ENCODE results near the gene LRRC43.
"Not testable (repeated sequence)": the region's sequence is repeated elsewhere in the genome, so short reads cannot be mapped to it uniquely, and the experiment has no call there.

LRRC43 gene

DNA sequence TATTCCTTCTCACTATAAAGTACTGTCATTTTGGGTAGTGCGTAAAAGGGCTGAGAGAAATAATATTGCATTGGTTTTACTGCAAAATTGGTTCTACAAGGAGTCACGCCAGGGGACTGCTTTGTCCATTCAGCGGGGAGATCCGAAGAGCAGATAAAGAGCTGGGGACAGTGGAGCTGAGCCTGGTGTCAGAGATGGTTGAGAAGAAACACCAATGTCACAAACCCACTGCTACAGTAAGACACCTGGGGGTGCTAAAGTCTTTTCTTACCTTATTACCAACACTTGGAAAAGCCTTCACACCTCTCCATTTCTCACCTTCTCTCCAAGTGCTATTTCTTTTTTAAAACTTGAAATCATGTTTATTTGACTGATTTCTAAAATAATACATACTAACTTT, 23.0 kb upstream of the LRRC43 start:
- DNase-seq: no peak

DNA sequence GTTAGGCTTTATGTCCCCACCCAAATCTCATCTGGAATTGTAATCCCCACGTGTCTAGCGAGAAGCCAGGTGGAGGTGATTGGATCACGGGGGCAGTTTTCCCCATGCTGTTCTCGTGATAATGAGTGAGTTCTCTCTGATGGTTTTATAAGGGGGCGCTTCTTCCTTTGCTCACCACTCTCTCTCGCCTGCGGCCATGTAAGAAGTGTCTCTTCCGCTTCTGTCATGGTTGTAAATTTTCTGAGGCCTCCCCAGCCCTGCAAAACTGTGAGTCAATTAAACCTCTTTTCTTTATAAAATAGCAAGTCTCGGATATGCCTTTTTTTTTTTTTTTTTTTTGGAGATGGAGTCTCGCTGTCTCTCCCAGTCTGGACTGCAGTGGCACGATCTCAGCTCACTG, 22.2 kb upstream of the LRRC43 start:
- no peak for DNase-seq

DNA sequence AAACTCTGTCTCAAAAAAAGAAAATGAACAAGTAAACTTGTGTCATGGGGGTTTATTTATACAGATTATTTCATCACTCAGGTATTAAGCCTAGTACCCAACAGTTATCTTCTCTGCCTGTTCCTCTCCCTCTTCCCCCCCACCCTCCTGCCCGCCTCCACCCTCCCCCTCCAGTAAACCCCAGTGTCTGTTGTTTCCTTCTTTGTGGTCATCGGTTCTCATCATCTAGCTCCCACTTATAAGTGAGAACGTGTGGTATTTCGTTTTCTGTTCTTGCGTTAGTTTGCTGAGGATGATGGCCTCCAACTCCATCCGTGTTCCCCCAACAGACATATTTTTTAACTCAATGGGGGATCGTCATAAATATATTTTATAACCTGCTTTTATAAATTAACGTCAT, 21.2 kb upstream of the LRRC43 start:
- no peak for DNase-seq

DNA sequence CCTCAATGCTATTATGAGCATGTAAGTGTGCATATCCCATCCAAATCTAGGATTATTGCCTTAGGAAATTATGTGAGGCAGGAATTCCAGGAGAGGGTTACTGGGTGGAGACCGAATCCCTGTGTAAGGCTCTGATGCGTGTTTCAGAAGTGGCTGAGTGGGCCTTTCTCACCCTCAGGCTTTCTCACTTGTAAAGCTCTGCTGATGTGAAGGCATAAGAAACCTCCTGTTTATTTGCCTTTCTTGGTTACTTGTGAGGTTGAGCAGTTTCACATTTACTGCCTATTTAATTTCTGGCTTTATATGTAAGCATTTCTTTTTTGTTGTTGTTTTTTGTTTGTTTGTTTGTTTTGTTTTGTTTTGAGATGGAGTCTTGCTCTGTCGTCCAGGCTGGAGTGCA, 19.9 kb upstream of the LRRC43 start:
- no peak for DNase-seq

DNA sequence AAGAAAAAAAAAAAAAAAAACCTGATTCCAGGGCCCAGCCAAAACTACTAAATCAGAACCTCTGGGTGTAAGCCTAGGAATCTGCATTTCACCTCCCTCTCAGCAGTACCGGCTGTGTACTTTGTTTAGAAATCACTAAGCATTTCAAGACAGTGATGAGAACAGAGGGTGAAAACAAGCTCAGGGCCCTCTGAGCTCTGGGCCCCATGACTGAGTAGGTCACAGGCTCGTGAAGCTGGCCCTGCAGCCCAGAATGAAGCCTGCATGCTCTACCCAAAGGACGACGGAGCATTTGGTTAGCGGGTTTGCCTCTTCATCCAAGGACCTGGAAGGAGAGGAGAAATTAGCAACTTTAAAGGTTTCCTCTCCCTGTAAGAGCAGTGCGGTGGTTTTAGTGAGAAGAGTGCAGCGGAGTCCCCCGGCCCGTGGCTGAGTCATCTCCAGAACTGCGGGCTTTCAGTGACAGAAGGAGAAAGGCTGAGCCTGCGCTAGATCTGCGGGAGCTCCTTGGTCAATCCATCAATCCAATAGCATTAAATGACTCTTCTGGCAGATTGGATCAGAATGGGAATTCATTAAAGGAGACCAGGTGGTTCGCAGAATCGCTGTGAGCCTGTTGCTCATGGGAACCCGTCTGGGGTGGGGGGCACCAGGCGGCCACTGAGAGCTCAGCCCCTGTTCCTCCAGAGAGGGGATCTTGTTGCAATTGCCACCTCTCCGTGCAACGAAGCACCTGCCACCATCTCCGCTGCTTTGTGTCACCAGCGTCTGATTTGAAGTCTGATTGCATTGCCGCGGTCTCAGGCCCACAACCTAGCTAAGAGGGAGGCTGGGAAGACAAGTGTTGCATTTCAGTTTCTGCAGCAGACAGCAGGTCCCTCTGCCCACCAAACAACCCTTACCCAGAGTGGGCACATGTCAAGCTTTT, 16.2 kb upstream of the LRRC43 start:
- no peak for DNase-seq

DNA sequence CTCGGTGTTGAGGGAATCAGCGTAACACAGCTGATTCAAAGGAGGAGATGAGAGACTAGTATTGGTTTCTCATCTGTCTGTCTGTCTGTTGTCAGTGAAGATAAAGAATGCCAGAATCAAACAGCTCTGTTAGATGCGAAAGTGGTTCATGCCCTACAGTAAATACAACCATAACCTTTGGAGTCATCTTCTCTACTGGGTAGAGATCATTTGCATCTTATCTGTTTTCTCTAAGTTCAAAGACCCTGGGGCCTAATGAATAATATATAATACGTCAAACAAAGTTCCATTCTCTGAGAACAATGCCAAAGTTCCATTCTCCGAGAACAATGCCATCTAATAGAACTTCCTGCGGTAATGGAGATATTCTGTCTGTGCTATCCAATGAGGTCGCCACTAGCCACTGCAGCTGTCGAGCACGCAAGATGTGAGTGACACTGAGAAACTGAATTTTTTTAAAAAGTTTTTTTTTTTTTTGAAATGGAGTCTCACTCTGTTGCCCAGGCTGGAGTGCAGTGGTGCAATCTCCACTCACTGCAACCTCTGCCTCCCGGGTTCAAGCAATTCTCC, 15.5 kb upstream of the LRRC43 start:
- DNase-seq: no peak

DNA sequence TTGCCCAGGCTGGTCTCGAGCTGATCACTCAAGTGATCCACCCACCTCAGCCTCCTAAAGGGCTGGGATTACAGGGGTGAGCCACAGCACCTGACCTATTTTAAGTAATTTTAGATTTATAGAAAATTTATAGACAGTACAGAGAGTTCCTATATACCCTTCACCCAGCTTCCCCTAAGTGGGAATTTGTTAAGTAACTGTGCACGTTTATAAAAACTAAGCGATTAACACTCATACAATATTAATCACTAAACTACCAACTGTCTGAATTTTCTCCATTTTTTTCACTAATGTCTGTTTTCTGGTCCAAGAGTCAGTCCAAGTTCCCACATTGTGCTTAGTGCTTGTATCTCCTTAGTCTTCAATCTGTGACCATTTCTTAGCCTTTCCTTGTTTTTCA, 14.4 kb upstream of the LRRC43 start:
- DNase-seq: no peak

DNA sequence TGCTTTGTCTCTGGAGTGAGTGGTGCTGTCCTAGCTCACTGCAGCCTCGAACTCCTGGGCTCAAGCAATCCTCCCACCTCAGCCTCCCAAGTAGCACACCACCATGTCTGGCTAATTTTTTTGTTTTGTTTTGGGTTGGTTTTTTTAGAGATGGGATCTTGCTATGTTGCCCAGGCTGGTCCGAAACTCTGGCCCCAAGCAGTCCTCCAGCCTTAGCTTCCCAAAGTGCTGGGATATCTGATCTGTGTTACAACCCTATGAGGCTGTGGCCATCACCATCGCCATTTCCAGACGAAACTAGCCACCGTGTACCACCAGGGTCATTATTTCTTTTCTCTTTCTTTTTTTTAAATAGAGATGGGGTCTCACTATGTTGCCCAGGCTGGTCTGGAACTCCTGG, 11.5 kb upstream of the LRRC43 start:
- no peak for DNase-seq

DNA sequence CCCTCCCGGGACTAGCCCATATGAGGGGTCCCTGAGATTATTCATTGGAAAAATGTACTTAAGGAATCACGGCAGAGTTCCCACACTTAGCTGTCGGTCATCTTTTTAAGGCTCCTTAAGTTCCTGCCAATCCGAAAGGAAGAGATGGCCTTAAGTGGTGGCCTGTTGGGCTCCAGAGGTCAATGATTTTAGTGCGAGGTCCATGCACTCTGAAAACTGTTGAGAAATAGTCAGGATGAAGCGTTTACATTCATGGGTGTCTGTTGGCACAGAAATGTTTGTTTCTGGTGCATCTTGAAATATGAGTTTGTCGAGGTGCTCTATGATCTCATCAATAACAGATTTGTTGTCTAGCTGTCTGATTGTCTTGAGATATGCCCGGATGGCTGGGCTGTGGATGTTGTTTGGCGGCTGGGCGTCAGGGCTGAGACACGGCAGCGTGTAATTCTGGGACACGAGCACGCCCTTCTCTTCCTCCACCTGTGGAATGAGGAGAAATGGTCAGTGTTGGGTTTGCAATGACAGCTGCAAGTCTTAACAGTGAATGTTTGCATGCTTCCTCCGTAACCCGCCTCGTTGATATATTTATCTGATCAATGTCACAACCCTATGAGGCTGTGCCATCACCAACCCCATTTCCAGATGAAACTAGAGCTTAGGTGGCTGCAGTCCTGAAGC, 10.5 kb upstream of the LRRC43 start:
- DNase-seq: no peak

DNA sequence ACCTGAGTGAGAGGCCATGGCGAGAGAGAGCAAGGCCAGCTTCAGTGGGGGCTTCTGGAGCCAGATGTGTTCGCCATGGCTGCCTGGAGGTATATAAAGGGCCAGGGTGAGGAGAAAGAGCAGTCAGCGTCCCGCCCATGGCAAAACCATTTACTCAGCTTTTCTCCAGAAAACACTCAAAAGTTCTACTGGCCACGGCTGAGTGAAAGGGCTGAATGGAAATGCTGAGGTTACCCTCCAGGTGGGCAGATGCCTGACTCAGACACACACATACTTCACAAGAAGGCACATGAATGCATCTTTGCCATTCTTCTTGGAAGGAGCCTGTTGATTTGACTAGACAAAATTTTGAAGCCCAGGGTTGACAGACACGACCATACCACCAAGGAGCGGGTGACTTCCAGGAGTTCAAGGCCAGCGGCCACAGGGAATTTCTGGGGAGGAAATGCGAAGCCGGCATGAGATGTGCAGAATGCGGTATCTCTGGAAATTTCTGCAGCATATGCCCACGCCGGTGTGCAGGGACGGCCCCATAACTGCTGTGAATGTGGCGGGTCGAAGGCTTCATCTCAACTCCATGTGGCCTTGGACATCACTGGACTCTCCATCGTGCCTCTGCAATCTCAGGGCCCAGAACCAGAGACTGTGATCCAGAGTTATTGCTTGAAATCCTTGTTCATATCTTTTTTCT, 8.6 kb upstream of the LRRC43 start, which contains the start of gene IL31:
IL31 (minus strand) TSS at position 67 of the 691 bp plus-strand sequence; CDS start at position 18, 49 bp downstream.
- no peak for DNase-seq

DNA sequence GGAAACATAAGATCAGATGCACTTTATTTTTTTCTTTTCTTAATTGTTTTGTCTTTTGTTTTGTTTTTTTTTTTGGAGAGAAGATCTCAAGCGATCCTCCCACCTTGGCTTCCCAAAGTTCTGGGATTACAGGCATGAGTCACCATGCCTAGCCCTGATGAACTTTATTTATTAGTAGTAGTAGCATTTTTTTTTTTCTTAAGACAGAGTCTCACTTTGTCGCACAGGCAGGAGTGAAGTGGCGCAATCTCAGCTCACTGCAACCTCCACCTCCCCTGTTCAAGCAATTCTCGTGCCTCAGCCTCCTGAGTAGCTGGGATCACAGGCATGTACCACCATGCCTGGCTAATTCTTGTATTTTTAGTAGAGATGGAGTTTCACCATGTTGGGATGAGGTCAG, 6.5 kb upstream of the LRRC43 start:
- DNase-seq: not testable (repeated sequence)

DNA sequence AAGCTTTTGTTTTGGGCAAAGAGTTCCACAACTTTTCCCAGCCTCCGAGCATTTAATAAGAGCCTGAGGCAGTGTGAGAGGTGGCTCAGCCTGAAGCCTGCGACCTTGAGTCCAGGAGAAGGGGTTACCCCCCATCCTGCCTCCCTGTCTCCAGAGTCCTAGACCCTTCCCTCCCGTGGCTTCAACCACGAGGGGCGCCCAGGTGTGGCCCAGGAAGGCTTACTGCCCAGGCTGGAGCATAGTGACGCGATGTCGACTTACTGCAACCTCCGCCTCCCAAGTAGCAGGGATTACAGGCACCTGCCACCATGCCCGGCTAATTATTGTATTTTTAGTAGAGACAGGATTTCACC, 641 bp downstream of the LRRC43 start:
- DNase-seq: no peak

DNA sequence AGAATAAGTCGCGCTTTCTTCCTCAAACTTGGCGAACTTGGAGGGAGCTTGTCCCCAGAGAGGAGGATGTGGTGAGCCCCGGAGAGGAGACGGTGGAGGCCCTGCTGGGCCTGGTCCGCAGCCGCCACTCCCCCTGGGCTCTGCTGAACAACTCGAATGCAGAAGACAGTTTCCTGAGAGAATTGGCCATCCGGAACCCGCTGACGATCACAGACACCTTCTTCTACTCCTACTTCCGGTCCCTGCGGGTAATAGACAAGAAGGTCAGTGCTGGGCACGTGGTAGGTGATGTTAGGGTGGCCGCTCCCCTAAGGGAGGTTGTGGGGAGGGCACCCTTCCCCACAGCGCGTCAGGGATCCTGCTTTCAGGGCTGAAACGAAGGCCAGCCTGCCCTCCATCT, 1.6 kb downstream of the LRRC43 start:
- DNase-seq: no peak

DNA sequence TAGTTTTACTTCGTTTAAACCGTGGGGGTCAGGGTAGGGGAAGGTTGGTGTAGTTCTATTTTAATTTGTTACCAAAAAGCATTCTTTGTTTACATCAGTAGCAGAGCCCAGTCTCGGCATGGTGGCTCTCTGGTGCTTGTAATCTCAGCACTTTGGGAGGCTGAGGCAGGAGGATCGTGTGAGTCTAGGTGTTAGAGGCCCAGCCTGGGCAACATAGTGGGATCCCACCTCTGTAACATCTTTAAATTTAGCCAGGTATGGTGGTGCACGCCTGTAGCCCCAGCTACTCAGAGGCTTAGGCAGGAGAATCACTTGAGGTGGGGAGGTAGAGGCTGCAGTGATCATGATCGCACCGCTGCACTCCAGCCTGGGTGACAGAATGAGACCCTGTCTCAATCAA, 2.2 kb downstream of the LRRC43 start:
- DNase-seq: no peak

DNA sequence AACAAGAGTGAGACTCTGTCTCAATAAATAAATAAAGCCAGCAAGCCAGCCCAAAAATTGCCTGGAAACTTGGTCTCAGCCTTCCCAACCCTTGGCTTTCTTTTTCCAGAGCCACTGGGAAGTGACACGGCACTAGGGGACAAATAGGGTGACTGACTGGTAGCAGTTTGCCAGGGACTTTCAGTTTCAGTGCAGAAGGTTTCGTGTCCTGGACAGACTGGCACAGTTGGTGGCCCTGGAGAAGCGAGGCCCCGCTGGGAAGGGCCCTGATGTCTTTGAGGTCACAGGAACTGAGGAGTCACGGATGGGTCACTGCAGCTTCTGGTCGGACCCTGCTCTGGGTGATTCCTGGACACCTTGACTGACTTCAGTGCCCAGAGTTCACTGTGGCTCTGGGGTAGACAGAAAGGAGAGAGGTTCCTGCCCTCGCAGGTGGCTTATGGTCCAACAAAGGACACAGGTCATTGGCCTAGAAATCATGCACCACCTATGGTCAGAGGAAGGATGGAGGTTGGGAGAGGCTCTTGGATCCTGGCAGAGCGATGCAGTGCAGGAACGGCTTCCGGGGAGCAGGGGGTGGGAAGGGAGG, 2.7 kb downstream of the LRRC43 start:
- DNase-seq: no peak

DNA sequence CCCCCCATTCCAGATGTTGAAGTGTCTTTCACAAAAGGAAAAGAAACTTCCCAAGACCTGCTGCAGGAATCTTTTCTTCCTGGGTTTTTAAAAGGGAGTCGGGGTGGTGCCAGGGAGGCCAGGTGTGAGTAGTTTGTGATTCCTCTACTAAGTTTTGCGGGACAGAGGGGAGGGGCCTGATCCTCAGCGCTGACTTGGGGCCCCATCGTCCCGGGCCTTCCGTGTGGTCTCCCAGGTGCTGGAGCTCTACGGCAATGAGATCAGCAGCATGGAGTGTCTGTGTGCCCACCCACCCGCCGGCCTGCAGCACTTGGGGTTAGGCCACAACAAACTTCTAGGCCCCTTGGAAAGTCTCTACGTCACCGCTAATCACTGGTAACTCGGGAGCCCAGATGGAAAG, 4.5 kb downstream of the LRRC43 start:
- no peak for DNase-seq

DNA sequence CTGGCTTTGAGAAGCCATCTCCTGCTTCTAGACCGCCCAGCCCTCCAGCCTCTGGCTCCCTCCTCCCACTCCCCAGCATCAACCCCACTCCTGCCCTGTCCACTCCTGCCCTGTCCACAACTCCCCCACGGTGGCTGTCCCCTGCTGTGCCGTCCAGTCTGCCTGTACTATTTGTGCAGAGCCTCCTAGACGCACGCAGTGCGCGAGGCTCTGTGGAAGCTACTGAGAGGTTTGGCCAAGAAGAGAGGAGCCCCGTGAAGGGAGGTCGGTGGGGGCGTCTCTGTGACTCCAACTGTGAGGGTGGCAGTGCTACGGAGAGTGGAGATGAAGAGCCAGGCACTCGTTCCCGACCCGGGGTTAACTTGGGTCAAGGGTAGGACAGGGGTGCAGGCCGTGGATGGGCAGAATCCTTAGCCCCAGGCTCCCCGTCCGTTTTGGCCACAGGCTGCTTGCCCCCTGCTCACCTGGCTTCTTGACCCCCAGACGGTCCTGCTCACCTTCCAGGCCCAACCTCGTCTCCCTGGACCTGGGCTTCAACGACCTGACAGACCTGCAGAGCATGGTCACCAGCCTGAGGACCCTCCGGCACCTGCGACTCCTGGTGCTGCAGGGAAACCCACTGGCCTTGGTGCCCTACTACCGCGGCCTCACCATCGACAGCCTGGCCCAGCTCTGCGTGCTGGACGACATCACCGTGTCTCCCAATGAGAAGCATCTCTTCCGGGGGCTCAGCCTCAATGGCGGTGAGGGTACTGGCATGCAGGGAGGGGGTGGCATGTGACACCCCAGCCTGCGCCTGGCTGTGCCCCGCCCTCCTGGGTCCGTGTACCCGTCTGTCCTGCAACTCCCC, 6.9 kb downstream of the LRRC43 start:
- no peak for DNase-seq

DNA sequence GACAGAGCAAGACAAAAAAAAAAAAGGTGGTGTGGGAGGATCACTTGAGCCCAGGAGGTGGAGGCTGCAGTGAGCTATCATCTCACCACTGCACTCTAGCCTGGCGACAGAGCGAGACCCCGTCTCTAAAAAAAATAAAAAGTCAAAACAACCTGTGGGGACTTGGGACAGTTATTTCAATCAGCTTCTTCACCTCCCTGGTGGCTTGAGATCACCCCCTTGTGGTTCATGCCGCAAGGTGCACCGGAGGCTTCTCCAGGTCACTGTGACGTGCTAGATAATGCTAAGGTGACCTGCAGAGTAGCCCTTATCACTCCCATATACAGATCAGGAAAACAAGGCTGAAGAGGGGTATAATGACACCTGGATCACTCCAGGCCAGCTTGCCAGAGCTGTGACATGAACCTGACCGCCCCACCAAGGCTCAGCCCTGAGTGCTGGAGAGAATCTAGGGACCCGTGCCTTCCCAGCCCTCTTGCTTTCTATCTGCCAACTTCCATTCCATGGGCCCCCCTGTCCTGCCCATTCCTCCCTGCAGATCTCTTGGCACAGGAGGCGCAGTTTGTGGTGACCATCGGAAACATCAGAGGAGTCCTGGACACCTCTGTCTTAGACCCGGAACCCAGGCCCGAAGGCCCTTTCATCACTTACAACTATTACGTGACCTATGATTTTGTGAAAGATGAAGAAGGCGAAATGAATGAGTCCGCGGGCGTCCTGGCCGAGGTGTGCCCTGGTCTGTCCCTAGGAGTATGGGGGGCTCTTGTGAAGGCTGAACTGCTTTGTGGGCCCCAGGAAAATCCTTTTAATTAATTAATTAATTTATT, 8.1 kb downstream of the LRRC43 start:
- no peak for DNase-seq

DNA sequence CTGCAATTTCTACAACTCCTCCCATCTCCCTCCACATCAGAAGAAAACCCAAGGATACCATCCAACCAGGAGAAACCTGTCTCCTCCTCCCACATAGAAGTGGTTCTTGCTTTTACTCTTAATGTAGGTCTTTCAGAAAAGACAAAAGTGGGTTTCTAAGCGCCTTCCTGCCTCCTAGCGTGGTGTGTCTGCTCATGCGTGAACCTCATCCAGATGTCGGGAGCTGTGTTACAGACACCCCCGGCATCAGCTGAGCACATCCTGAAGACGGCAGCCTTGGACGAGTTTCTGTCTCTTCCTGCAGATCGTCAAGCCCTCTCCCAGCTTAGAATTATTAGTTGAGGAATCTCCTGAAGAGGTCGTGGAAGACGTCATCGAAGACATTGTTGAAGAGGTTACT, 9.5 kb downstream of the LRRC43 start:
- no peak for DNase-seq

DNA sequence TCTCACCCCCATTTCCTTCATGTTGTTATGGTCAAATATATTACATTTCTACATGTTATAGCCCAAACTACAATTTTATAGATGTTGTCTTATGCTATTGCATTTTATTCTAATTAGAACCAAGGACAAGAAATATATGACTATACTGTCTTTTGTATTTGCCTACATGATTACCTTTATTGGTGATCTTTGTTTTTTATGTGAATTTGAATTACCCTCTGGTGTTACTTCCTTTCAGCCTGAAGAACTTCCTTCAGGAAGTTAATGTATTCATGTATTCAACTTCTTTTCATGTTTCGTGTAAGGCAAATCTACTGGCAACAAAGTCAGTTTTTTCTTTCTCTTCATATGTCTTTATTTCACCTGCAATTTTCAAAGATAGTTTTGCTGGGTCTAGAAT, 11.9 kb downstream of the LRRC43 start:
- no peak for DNase-seq

DNA sequence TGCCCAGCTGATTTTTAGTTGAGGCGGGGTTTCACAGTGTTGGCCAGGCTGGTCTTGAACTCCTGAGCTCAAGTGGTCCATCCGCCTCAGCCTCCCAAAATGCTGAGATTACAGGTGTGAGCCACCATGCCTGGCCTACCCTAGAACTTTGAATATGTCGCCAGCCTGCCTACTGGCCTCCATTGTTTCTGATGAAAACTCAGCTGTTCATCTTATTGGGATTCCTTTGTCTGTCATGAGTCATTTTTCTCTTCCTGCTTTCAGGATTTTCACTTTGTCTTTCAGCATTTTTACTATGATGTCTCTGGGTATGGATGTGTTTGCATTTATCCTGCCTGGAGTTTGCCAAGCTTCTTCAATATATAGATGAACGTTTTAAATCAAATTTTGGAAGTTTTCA, 12.5 kb downstream of the LRRC43 start:
- no peak for DNase-seq

Data from left hindlimb (tissue), 1 donor.